K562 (cell line): ENCODE measurements around the gene TTC31. TPM values are rescaled to one million over a fixed set of nuclear protein-coding genes. Genes with fewer than 3 reads are reported as not detected.

ENCODE experiments used
- ESRRB ChIP-seq: fragments of 250-450 bp; sonication (Bioruptor Pico); IDR thresholded peaks from 2 replicates; pipeline ENCODE4 v1.5.0; 2020; ENCODE audit warnings: mild to moderate bottlenecking, moderate library complexity, borderline replicate concordance
- GTF3C2 ChIP-seq: IDR thresholded peaks from 3 replicates; pipeline ENCODE4 v1.6.1; 2011; ENCODE audit warnings: borderline replicate concordance, mild to moderate bottlenecking, moderate library complexity; ENCODE audit not compliant: insufficient read length; ENCODE audit errors: extremely low read depth
- HCFC1 ChIP-seq: IDR thresholded peaks from 2 replicates; pipeline ENCODE4 v1.6.1; 2012; ENCODE audit warnings: low read depth, low read length, improper control_type of control experiment
- HMGN3 ChIP-seq: IDR thresholded peaks from 2 replicates; pipeline ENCODE4 v1.6.1; 2011; ENCODE audit warnings: borderline replicate concordance, low read depth, mild to moderate bottlenecking, mixed read lengths, low read length; ENCODE audit not compliant: insufficient read length; ENCODE audit errors: extremely low read depth
- MXI1 ChIP-seq: IDR thresholded peaks from 2 replicates; pipeline ENCODE4 v1.6.1; 2011; ENCODE audit warnings: low read depth, mild to moderate bottlenecking, improper control_type of control experiment, low read length
- MYC ChIP-seq, 2 experiments: fragments of 250-450 bp in 1 of 2; sonication (Bioruptor Pico) in 1 of 2; IDR thresholded peaks; 2 replicates each; pipeline versions ENCODE4 v1.5.1 to v1.6.1; 2012 to 2021; ENCODE audit warnings: low read depth in 2 of 2, borderline replicate concordance in 1 of 2, improper control_type of control experiment in 1 of 2, low read length in 1 of 2, mild to moderate bottlenecking in 1 of 2, moderate library complexity in 1 of 2
- THAP7 ChIP-seq: fragments of 250-450 bp; sonication (Bioruptor Pico); IDR thresholded peaks from 2 replicates; pipeline ENCODE4 v1.5.0; 2021
- TSC22D4 ChIP-seq: fragments of 450-650 bp; IDR thresholded peaks from 2 replicates; pipeline ENCODE4 v1.6.1; 2016; ENCODE audit warnings: missing genetic modification characterization, missing biosample characterization, control low read depth
- TSHZ1 ChIP-seq: fragments of 250-450 bp; sonication (Bioruptor Pico); IDR thresholded peaks from 2 replicates; pipeline ENCODE4 v1.4.0; 2020; ENCODE audit warnings: mild to moderate bottlenecking, moderate library complexity
- USF1 ChIP-seq: sonication (generic); formaldehyde crosslinking; IDR thresholded peaks from 2 replicates; pipeline ENCODE4 v1.9.0; 2022; ENCODE audit warnings: mild to moderate bottlenecking, missing genetic modification reagents
- ZNF224 ChIP-seq: sonication (generic); formaldehyde crosslinking; IDR thresholded peaks from 2 replicates; pipeline ENCODE4 v1.8.0; 2022; ENCODE audit warnings: mild to moderate bottlenecking, missing genetic modification reagents
- polyA plus RNA-seq, 8 experiments: library from polyadenylated mRNA; depleted of rRNA in 4 of 8; stranded (reverse) in 5 of 8; unstranded in 3 of 8; fragments of >200 nt; fragmentation: Nextera tagmentation in 2 of 8; fragmentation: Illumina TruSeq in 1 of 8; extraction: Ambion mirVana in 2 of 8; extraction: Trizol in 1 of 8; gene quantifications; 2 replicates each; pipeline versions ENCODE4 v1.2.1 to v1.2.3, GENCODE V29; 2011 to 2014; ENCODE audit warnings: inconsistent platforms in 1 of 8, missing spikeins in 1 of 8
- total RNA-seq, 7 experiments: library from RNA; depleted of rRNA in 6 of 7; stranded (reverse); fragments of >200 nt in 6 of 7; fragmentation: Illumina TruSeq in 2 of 7; extraction: Trizol in 2 of 7; gene quantifications; 2 replicates each; pipeline versions ENCODE4 v1.2.1 to v1.2.3, GENCODE V29; 2011 to 2021; ENCODE audit warnings: low replicate concordance in 1 of 7
- TF ChIP-seq, protein P1 (sequence below), 2 experiments: fragments of 450-650 bp; IDR thresholded peaks; 2 replicates each; pipeline ENCODE4 v1.6.1; 2016
- TF ChIP-seq, protein P2 (sequence below): fragments of 250-450 bp; sonication (Bioruptor Pico); IDR thresholded peaks from 2 replicates; pipeline ENCODE4 v1.4.0; 2020; ENCODE audit warnings: mild to moderate bottlenecking

Gene TTC31
- total and polyA plus RNA-seq, 9 of the 15 experiments (the other 6 are each of a cell fraction or from before 2014, with no cell fraction given) = 4.7 to 30.5 (median 15.9) TPM

GRCh38 chr2:74472086-74472944, 10.6 kb upstream of the TTC31 start, which contains the start of gene MRPL53 (continued):
- TF ChIP-seq THAP7 (CRISPR knock-in tag) (peak; percentile 93), MYC (IDR thresholded peaks at IDR 0.05; ENCODE audit: low read depth, low read length) (peak; percentile 56; the same call in 1 of the 2 replicates), MYC (CRISPR knock-in tag; IDR thresholded peaks at IDR 0.05; ENCODE audit: borderline replicate concordance, low read depth) (peak; percentile 88), ZNF224 (no peak), HCFC1 (peak; percentile 84), USF1 (CRISPR knock-in tag) (no peak), TSC22D4 (tag) (no peak), HMGN3 (peak; percentile 72), GTF3C2 (no peak), ESRRB (peak; percentile 67; the same call in 1 of the 2 replicates), MXI1 (0 out of 2 replicates have a peak, but pooled peaks have one; percentile 30), TSHZ1 (CRISPR knock-in tag) (no peak)
- TF ChIP-seq, protein P1, sequence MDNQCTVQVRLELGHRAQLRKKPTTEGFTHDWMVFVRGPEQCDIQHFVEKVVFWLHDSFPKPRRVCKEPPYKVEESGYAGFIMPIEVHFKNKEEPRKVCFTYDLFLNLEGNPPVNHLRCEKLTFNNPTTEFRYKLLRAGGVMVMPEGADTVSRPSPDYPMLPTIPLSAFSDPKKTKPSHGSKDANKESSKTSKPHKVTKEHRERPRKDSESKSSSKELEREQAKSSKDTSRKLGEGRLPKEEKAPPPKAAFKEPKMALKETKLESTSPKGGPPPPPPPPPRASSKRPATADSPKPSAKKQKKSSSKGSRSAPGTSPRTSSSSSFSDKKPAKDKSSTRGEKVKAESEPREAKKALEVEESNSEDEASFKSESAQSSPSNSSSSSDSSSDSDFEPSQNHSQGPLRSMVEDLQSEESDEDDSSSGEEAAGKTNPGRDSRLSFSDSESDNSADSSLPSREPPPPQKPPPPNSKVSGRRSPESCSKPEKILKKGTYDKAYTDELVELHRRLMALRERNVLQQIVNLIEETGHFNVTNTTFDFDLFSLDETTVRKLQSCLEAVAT (IDR thresholded peaks at IDR 0.05) = no peak
- TF ChIP-seq, protein P2, sequence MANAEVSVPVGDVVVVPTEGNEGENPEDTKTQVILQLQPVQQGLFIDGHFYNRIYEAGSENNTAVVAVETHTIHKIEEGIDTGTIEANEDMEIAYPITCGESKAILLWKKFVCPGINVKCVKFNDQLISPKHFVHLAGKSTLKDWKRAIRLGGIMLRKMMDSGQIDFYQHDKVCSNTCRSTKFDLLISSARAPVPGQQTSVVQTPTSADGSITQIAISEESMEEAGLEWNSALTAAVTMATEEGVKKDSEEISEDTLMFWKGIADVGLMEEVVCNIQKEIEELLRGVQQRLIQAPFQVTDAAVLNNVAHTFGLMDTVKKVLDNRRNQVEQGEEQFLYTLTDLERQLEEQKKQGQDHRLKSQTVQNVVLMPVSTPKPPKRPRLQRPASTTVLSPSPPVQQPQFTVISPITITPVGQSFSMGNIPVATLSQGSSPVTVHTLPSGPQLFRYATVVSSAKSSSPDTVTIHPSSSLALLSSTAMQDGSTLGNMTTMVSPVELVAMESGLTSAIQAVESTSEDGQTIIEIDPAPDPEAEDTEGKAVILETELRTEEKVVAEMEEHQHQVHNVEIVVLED = peak; percentile 58; the same call in 1 of the 2 replicates
